Ectodermal cell (in vitro differentiated cells): Measurements from ENCODE around the gene SUGCT.

Experiments
- H3K27ac ChIP-seq: 2 replicates; pipeline ENCODE4 v1.7.0; 2013; ENCODE audit warnings: mild to moderate bottlenecking, low read depth, low read length; ENCODE audit not compliant: insufficient read depth, poor library complexity, severe bottlenecking
- H3K27me3 ChIP-seq: 2 replicates; pipeline ENCODE4 v1.7.0; 2013; ENCODE audit warnings: mild to moderate bottlenecking, low read length; ENCODE audit not compliant: insufficient read depth, control insufficient read depth, poor library complexity, severe bottlenecking
- H3K36me3 ChIP-seq: one replicate; pipeline ENCODE4 v1.7.0; 2013; ENCODE audit warnings: low read length; ENCODE audit not compliant: control insufficient read depth, insufficient read depth
- H3K4me1 ChIP-seq: one replicate; pipeline ENCODE4 v1.7.0; 2013; ENCODE audit warnings: low read length; ENCODE audit not compliant: control insufficient read depth, insufficient read depth
- H3K4me3 ChIP-seq: 2 replicates; pipeline ENCODE4 v1.7.0; 2013; ENCODE audit warnings: low read depth, low read length, control low read depth; ENCODE audit not compliant: insufficient read depth
- H3K9me3 ChIP-seq: 2 replicates; pipeline ENCODE4 v1.7.0; 2013; ENCODE audit warnings: mild to moderate bottlenecking, low read length, moderate library complexity; ENCODE audit not compliant: control insufficient read depth
- WGBS, 2 experiments: methylation state at CpG; one replicate each; pipeline ENCODE4 v1.1.7; 2013; ENCODE audit warnings: missing lambda C conversion rate in 2 of 2; 5-methylcytosine and 5-hydroxymethylcytosine counted together

SUGCT gene

DNA sequence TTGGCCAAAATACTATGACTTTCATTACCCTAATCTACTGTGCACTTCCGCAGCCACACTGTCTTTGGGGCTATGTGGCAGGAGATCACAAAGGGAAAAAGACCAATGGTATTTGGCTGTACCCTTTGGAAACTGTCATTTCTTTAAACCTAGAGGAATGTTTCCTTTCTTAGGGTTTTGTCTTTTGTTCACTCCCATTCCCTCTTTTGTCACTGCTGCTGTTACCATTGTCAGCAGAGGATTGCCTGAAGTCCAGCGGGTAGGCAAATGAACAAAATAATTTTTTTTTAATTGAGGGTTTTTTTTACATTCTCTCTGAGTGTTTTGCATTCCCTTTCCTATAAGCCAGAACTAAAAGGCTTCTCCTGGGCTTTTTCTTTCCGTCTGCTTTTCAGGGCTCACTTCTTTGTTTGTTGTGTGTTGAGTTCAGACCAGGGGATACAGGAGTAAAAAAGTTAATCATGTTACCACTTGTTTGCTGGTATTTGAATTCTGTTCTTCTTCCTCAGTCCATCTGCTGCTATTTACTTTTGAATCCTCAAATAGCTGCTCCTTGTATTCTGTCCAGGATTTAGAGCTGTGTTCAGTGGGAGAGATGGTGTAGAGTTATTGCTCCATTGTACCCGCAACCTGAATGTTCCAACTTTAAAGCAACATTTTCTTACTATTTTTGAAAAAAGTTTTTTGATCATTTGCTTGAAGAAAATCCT is 374.6 kb downstream of the SUGCT start:
- Histone ChIP-seq H3K27me3 (no peaks in the 10 kb centered on the region), H3K4me3 (no peak overlapping the region), H3K9me3 (no peaks in the 10 kb centered on the region), H3K36me3 (no peaks in the 10 kb centered on the region), H3K4me1 (no peaks in the 10 kb centered on the region), H3K27ac (peak overlapping the region; percentile 78)
- 43 to 49% methylated on average over 3 of the region's 4 CpGs for WGBS, 2 experiments

DNA sequence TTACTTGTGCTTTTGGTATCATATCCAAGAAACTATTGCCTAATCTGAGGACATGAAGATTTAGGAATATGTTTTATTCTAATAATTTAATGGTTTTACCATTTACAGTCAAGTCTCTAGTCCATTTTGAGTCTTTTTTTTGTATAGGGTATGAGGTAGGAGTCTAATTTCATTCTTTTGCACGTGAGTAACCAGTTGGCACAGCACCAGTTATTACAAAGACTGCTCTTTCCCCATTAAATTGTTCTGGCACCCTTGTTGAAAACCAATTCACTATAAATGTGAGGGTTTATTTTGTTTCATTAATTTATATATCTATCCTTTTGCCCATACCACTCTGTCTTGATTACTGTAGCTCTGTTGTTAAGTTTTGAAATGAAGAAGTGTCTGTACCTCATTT is 381.6 kb downstream of the SUGCT start:
- no peaks in the 10 kb centered on the region for H3K36me3 ChIP-seq
- no peaks in the 10 kb centered on the region for H3K4me1 ChIP-seq
- no peak overlapping the region for H3K4me3 ChIP-seq
- no CpG with 5 or more reads among the region's 1 CpG for WGBS, 2 experiments
- no peaks in the 10 kb centered on the region for H3K9me3 ChIP-seq
- H3K27me3 ChIP-seq, result no peaks in the 10 kb centered on the region
- no peak overlapping the region for H3K27ac ChIP-seq

DNA sequence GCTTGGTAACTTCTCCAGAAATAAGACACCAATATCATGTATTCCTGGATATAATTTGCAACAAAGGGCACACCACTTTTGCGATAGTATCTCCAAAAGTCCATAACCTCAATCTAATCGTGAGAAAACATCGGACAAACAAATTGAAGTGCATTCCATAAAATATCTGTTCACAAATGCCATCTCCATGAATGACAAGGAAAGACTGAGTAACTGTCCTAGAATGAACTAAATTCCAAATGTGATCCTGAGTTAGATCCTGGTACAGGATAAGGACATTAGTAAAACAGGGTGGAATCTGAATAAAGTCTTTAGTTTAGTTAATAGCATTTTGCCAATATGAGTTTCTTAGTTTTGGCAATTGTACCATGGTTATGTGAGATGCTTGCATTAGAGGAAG is 384.2 kb downstream of the SUGCT start:
- WGBS, 2 experiments, result 94 to 98% methylated on average over 3 of the region's 3 CpGs
- H3K27me3 ChIP-seq, result no peaks in the 10 kb centered on the region
- no peak overlapping the region for H3K4me3 ChIP-seq
- no peaks in the 10 kb centered on the region for H3K4me1 ChIP-seq
- H3K27ac ChIP-seq, result no peak overlapping the region
- H3K36me3 ChIP-seq, result no peaks in the 10 kb centered on the region
- no peaks in the 10 kb centered on the region for H3K9me3 ChIP-seq

DNA sequence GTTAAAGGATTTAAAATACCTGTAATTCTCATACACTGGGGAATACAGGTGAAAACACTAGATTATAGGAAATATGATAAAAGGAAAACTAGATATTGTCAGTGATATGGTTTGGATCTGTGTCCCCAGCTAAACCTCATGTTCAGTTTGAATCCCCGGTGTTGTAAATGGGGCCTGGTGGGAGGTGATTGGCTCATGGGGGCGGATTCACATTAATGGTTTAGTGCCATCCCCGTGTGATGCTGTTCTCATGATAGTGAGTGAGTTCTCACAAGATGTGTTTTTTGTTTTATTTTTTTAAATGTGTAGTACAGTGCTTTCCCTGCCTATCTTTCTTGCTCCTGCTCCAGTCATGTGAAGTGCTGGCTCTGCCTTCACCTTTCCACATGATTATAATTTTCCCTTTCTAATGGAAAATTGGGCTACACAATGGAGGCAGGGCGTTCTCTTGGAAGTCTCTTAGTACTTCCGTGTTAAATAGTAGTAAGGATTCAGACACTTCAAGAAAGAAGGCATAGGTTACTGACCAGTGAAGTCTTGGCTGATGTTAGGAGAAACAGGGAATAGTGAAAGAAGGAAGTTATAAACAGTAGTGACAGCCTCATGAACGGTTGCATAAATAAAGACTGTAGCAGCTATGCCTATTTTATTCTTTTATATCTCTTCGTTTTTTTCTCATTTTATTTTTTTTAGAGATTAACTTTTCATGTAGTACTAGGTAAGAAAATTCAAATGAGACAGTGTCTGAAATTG is 386.4 kb downstream of the SUGCT start:
- H3K9me3 ChIP-seq, result no peaks in the 10 kb centered on the region
- no peaks in the 10 kb centered on the region for H3K27me3 ChIP-seq
- no peaks in the 10 kb centered on the region for H3K4me1 ChIP-seq
- 82 to 87% methylated on average over 5 to 6 of the region's 7 CpGs for WGBS, 2 experiments
- no peak overlapping the region for H3K27ac ChIP-seq
- H3K36me3 ChIP-seq, result no peaks in the 10 kb centered on the region
- no peak overlapping the region for H3K4me3 ChIP-seq

DNA sequence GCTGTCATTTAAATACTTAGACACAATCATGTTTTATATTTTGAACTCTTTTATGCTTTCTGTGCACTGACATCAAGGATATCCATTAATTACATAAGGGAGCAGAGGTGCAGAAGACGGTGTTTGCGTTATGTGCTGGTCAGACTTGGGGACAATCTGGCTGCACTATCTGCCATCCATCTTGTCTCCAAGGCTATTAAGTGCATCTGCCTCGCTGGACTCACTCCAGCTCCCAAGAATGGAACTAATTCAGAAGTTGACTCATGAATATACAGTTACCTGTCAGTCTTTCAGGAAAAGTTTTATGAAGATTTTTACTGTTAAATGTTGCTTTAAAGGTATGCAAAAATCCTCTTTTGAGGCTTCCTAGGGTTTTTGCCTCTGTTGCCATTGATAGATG is 391.0 kb downstream of the SUGCT start:
- Histone ChIP-seq H3K4me1 (no peaks in the 10 kb centered on the region), H3K36me3 (no peaks in the 10 kb centered on the region), H3K4me3 (no peak overlapping the region), H3K27me3 (no peaks in the 10 kb centered on the region), H3K27ac (no peak overlapping the region), H3K9me3 (no peaks in the 10 kb centered on the region)
- 93 to 98% methylated on average over 3 of the region's 3 CpGs for WGBS, 2 experiments

DNA sequence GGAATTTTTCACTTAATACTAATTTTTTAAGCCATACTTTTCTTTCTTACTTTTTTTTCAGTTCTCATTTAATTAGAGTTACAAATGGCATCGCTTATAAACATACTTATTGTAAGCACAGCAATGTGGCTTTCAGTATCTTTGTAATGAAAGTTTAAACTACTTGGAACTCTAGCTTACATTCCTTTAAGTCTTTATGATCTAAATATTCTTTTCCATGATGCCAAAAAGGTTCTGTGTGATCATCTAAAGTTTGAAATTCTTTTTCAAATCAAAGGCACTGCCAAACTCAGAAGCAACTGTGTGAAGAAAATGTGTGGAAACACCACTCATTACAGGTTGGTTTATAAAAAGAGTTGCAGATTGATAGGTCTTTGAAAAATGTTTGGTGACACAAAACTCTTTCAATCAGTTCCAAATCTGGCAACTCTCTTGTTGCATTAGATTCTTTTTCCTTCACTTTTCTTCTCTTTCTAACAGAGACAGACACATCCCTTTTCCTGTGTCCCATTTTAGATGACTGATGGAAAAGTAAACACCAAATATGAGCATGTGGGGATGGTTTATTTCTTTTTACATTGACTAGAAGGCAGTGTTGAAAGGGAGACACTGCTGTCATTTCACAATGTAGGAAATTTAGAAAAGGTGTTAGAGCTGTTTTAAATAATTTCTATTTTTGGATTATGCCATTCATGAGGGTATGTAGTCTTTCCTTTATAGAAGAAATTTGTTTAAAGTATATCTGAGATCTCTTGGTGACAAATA is 392.3 kb downstream of the SUGCT start:
- Histone ChIP-seq H3K9me3 (no peaks in the 10 kb centered on the region), H3K4me1 (no peaks in the 10 kb centered on the region), H3K27me3 (no peaks in the 10 kb centered on the region), H3K36me3 (no peaks in the 10 kb centered on the region), H3K4me3 (no peak overlapping the region), H3K27ac (no peak overlapping the region)
- 100% methylated on average over 1 of the region's 1 CpG for WGBS, 2 experiments

DNA sequence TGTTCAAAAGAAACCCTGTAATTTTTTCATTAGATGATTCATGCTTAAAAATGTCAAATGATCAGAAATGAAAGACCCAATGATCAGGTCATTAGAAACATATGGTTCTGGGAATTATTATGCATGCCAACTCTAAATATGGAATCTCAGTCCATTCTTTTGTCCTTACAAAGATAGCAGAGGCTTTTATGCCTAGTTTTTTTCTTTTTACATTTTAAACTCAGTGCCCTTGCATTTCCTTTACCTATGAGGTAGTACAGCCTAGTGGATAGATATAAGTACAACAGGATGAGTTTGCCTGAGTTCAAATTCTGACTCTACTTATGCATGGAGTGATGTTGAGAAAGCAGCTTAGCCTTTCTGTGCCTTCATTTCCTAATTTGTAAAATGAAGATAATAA is 392.9 kb downstream of the SUGCT start:
- H3K4me1 ChIP-seq, result no peaks in the 10 kb centered on the region
- no peaks in the 10 kb centered on the region for H3K36me3 ChIP-seq
- no peak overlapping the region for H3K27ac ChIP-seq
- H3K4me3 ChIP-seq, result no peak overlapping the region
- H3K9me3 ChIP-seq, result no peaks in the 10 kb centered on the region
- no peaks in the 10 kb centered on the region for H3K27me3 ChIP-seq

DNA sequence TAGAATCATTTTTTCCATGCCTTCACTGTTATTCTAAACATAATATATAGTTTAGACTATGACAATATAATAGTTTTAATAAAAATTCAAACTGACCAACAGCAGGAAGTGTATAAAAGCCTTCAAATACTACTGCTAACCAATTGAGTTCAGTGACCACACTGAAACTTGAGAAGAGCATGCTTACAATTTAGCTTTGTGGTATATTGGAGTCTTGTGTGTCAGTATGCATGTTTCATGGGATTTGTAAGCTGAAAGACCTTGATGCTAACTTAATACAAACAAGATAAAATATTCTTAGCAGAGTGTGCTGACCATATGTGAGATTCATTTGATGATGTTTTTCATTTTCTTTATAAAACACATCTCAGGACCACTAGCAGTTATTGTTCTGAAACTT is 395.5 kb downstream of the SUGCT start:
- H3K27me3 ChIP-seq, result no peaks in the 10 kb centered on the region
- H3K36me3 ChIP-seq, result no peaks in the 10 kb centered on the region
- H3K27ac ChIP-seq, result no peak overlapping the region
- no peak overlapping the region for H3K4me3 ChIP-seq
- H3K9me3 ChIP-seq, result no peaks in the 10 kb centered on the region
- no peaks in the 10 kb centered on the region for H3K4me1 ChIP-seq

DNA sequence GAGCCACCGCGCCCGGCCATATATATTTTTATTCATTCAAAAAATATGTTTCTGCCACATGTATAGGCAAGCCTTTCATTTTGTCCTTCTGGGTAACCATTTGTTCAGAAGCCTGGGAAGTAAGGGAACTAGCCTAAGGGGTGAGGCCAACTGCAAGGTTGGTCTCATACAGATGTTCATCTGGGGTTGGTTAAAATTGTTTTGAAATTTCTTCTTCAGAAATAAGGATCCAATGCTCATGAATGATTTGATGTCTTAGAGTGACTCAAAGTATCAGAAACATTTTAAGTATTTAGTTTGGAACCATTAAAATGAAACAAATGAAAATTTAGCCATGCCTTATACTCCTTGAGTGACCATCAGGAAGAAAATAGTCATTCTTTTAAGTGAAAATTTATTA is 397.2 kb downstream of the SUGCT start:
- 97 to 100% methylated on average over 3 of the region's 3 CpGs for WGBS, 2 experiments
- Histone ChIP-seq H3K27me3 (no peaks in the 10 kb centered on the region), H3K4me1 (no peaks in the 10 kb centered on the region), H3K4me3 (no peak overlapping the region), H3K27ac (no peak overlapping the region), H3K9me3 (no peaks in the 10 kb centered on the region), H3K36me3 (no peaks in the 10 kb centered on the region)

DNA sequence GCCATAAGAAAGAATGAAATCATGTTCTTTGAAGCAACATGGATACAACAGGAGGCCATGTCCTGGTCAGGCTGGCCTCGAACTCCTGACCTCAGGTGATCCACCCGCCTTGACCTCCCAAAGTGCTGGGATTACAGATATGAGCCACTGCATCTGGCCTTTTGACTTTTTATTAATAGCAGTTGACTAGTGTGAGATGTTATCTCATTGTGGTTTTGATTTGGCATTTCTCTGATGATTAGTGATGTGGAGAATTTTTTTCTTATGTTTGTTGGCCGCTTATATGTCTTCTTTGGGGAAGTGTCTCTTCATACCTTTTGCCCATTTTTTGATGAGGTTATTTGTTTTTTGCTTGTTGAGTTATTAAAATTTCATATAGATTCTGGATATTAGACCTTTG is 400.9 kb downstream of the SUGCT start:
- H3K9me3 ChIP-seq, result no peaks in the 10 kb centered on the region
- no peaks in the 10 kb centered on the region for H3K36me3 ChIP-seq
- no peak overlapping the region for H3K27ac ChIP-seq
- no peaks in the 10 kb centered on the region for H3K4me1 ChIP-seq
- 91% methylated on average over 3 of the region's 3 CpGs for WGBS, 2 experiments
- H3K27me3 ChIP-seq, result no peaks in the 10 kb centered on the region
- no peak overlapping the region for H3K4me3 ChIP-seq
